Upper lobe of left lung (tissue), 4 donors: Measurements from ENCODE around the gene CALM3.

ENCODE experiments used
- POLR2A ChIP-seq, 4 donors: fragments of 450-650 bp; IDR thresholded peaks; one replicate each; pipeline ENCODE4 v1.5.1; 2016 to 2017; ENCODE audit warnings: antibody characterized with exemption in 4 of 4, mild to moderate bottlenecking in 2 of 4
- POLR2AphosphoS5 ChIP-seq, 2 donors: sonication (generic); formaldehyde crosslinking; IDR thresholded peaks; one replicate each; pipeline ENCODE4 v1.5.1; 2017; ENCODE audit warnings: antibody characterized with exemption in 2 of 2

DNA sequence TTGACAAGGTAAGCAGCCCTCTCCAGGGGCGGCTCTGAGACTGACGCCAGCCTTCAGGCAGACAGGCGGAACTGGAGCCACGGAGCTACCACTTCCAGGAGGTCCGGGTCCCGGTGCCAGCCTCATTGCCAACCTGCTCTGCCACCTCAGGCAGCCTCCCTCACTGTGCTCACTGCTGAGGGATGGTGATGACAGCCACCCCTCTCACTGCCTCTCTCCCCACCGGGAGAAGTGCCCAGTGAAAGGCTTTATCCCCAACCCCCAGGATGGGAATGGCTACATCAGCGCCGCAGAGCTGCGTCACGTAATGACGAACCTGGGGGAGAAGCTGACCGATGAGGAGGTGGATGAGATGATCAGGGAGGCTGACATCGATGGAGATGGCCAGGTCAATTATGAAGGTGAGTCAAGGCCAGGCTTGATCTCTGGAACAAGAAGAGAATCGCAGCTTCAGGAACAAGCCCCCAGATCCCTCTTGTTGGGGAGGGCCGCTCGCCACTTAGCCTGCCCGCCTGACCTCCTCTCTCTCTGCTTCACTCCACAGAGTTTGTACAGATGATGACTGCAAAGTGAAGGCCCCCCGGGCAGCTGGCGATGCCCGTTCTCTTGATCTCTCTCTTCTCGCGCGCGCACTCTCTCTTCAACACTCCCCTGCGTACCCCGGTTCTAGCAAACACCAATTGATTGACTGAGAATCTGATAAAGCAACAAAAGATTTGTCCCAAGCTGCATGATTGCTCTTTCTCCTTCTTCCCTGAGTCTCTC is 7.6 kb downstream of the CALM3 start:
- TF ChIP-seq POLR2A (IDR thresholded peaks at IDR 0.05) (no peak), POLR2AphosphoS5 (IDR thresholded peaks at IDR 0.05) (no peak)
